ENCODE data around the gene BPIFA2. TPM values are rescaled to one million over a fixed set of nuclear protein-coding genes. Genes with fewer than 3 reads are reported as not detected.

Gene BPIFA2
- total and polyA plus RNA-seq, 10 of the 15 experiments (the other 5 are each of a cell fraction or from before 2014, with no cell fraction given), result not detected

DNA sequence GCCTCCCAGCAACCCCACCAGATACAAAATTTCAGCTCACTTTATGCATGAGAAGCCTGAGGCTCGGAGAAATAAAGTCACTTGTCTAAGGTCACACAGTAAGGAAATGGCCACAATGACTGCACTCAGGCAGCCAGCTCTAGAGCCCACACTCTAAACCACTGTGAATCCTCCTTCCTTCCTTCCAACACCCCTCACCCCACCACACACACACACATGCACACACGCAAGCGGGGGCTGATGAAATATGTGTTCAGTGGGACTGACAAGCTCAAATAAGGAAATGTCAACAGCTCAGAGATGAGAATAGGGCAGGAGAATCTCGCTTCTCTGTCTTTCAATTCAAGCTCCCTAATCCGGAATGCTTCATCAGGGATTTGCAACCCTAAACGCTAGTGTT lies 61.9 kb downstream of the BPIFA2 start (continued):
- no peak for TF ChIP-seq ZBTB4 (CRISPR knock-in tag; IDR thresholded peaks at IDR 0.05)
- TF ChIP-seq, protein P1, sequence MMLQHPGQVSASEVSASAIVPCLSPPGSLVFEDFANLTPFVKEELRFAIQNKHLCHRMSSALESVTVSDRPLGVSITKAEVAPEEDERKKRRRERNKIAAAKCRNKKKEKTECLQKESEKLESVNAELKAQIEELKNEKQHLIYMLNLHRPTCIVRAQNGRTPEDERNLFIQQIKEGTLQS (IDR thresholded peaks at IDR 0.05; ENCODE audit: borderline replicate concordance, extremely low read depth, low read depth, low read length), result no peak
- no peak for TF ChIP-seq HDAC6 (IDR thresholded peaks at IDR 0.05; ENCODE audit: unreplicated experiment)
- TF ChIP-seq SMAD5 (IDR thresholded peaks at IDR 0.05; ENCODE audit: low read depth), result no peak
- TF ChIP-seq, protein P2, sequence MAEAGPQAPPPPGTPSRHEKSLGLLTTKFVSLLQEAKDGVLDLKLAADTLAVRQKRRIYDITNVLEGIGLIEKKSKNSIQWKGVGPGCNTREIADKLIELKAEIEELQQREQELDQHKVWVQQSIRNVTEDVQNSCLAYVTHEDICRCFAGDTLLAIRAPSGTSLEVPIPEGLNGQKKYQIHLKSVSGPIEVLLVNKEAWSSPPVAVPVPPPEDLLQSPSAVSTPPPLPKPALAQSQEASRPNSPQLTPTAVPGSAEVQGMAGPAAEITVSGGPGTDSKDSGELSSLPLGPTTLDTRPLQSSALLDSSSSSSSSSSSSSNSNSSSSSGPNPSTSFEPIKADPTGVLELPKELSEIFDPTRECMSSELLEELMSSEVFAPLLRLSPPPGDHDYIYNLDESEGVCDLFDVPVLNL (IDR thresholded peaks at IDR 0.05; ENCODE audit: low read depth, low read length), result no peak
- TF ChIP-seq, protein P3, sequence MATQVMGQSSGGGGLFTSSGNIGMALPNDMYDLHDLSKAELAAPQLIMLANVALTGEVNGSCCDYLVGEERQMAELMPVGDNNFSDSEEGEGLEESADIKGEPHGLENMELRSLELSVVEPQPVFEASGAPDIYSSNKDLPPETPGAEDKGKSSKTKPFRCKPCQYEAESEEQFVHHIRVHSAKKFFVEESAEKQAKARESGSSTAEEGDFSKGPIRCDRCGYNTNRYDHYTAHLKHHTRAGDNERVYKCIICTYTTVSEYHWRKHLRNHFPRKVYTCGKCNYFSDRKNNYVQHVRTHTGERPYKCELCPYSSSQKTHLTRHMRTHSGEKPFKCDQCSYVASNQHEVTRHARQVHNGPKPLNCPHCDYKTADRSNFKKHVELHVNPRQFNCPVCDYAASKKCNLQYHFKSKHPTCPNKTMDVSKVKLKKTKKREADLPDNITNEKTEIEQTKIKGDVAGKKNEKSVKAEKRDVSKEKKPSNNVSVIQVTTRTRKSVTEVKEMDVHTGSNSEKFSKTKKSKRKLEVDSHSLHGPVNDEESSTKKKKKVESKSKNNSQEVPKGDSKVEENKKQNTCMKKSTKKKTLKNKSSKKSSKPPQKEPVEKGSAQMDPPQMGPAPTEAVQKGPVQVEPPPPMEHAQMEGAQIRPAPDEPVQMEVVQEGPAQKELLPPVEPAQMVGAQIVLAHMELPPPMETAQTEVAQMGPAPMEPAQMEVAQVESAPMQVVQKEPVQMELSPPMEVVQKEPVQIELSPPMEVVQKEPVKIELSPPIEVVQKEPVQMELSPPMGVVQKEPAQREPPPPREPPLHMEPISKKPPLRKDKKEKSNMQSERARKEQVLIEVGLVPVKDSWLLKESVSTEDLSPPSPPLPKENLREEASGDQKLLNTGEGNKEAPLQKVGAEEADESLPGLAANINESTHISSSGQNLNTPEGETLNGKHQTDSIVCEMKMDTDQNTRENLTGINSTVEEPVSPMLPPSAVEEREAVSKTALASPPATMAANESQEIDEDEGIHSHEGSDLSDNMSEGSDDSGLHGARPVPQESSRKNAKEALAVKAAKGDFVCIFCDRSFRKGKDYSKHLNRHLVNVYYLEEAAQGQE (IDR thresholded peaks at IDR 0.05; ENCODE audit: low read depth, low read length), result no peak
- no peak for TF ChIP-seq KDM1A (IDR thresholded peaks at IDR 0.05; ENCODE audit: borderline replicate concordance)
- no peak for TF ChIP-seq TCF3 (IDR thresholded peaks at IDR 0.05; ENCODE audit: borderline replicate concordance, insufficient read depth, low read depth, low read length)
- TF ChIP-seq NBN (IDR thresholded peaks at IDR 0.05), result no peak

Other genes with a start within 250 kb of the BPIFA2 start
Only the 7 nearest of the 9 such genes appear.
- not detected in 2 replicates for gene BPIFB2, start 160.5 kb upstream of the BPIFA2 start, total RNA-seq (2014; rRNA removed)
- not detected in 2 replicates for gene BPIFB2, start 160.5 kb upstream of the BPIFA2 start, total RNA-seq (2014; rRNA removed; fragmentation: Illumina TruSeq; extraction: Trizol)
- gene BPIFB2, start 160.5 kb upstream of the BPIFA2 start, total RNA-seq (2021), result not detected in 2 replicates
- not detected in 2 replicates for gene BPIFB2, start 160.5 kb upstream of the BPIFA2 start, polyA plus RNA-seq (2011; rRNA removed)
- gene BPIFB2, start 160.5 kb upstream of the BPIFA2 start, polyA plus RNA-seq (2014; fragmentation: Illumina TruSeq; extraction: Trizol), result not detected in 2 replicates
- gene BPIFB2, start 160.5 kb upstream of the BPIFA2 start, polyA plus RNA-seq (2014; fragmentation: Nextera tagmentation; extraction: Ambion mirVana), result not detected
- gene BPIFB2, start 160.5 kb upstream of the BPIFA2 start, polyA plus RNA-seq (2014; rRNA removed), result not detected in 2 replicates
- not detected for gene BPIFB2, start 160.5 kb upstream of the BPIFA2 start, polyA plus RNA-seq (2016; fragmentation: Nextera tagmentation; extraction: Ambion mirVana)
- gene BPIFB6, start 136.5 kb upstream of the BPIFA2 start, total RNA-seq (2014; rRNA removed), result not detected in 2 replicates
- gene BPIFB6, start 136.5 kb upstream of the BPIFA2 start, total RNA-seq (2014; rRNA removed; fragmentation: Illumina TruSeq; extraction: Trizol), result not detected in 2 replicates
- not detected in 2 replicates for gene BPIFB6, start 136.5 kb upstream of the BPIFA2 start, total RNA-seq (2021)
- not detected in 2 replicates for gene BPIFB6, start 136.5 kb upstream of the BPIFA2 start, polyA plus RNA-seq (2011; rRNA removed)
- not detected in 2 replicates for gene BPIFB6, start 136.5 kb upstream of the BPIFA2 start, polyA plus RNA-seq (2014; fragmentation: Illumina TruSeq; extraction: Trizol)
- not detected for gene BPIFB6, start 136.5 kb upstream of the BPIFA2 start, polyA plus RNA-seq (2014; fragmentation: Nextera tagmentation; extraction: Ambion mirVana)
- not detected in 2 replicates for gene BPIFB6, start 136.5 kb upstream of the BPIFA2 start, polyA plus RNA-seq (2014; rRNA removed)
- not detected for gene BPIFB6, start 136.5 kb upstream of the BPIFA2 start, polyA plus RNA-seq (2016; fragmentation: Nextera tagmentation; extraction: Ambion mirVana)
- gene BPIFB3, start 114.3 kb upstream of the BPIFA2 start, total RNA-seq (2014; rRNA removed), result not detected in 2 replicates
- gene BPIFB3, start 114.3 kb upstream of the BPIFA2 start, total RNA-seq (2014; rRNA removed; fragmentation: Illumina TruSeq; extraction: Trizol), result not detected in 2 replicates
- not detected in 2 replicates for gene BPIFB3, start 114.3 kb upstream of the BPIFA2 start, total RNA-seq (2021)
- not detected in 2 replicates for gene BPIFB3, start 114.3 kb upstream of the BPIFA2 start, polyA plus RNA-seq (2011; rRNA removed)
- gene BPIFB3, start 114.3 kb upstream of the BPIFA2 start, polyA plus RNA-seq (2014; fragmentation: Illumina TruSeq; extraction: Trizol), result not detected in 2 replicates
- gene BPIFB3, start 114.3 kb upstream of the BPIFA2 start, polyA plus RNA-seq (2014; fragmentation: Nextera tagmentation; extraction: Ambion mirVana), result not detected
- not detected in 2 replicates for gene BPIFB3, start 114.3 kb upstream of the BPIFA2 start, polyA plus RNA-seq (2014; rRNA removed)
- gene BPIFB3, start 114.3 kb upstream of the BPIFA2 start, polyA plus RNA-seq (2016; fragmentation: Nextera tagmentation; extraction: Ambion mirVana), result not detected
- not detected in 2 replicates for gene BPIFB4, start 88.5 kb upstream of the BPIFA2 start, total RNA-seq (2014; rRNA removed)
- gene BPIFB4, start 88.5 kb upstream of the BPIFA2 start, total RNA-seq (2014; rRNA removed; fragmentation: Illumina TruSeq; extraction: Trizol), result not detected in 2 replicates
- not detected in 2 replicates for gene BPIFB4, start 88.5 kb upstream of the BPIFA2 start, total RNA-seq (2021)
- not detected in 2 replicates for gene BPIFB4, start 88.5 kb upstream of the BPIFA2 start, polyA plus RNA-seq (2011; rRNA removed)
- not detected in 2 replicates for gene BPIFB4, start 88.5 kb upstream of the BPIFA2 start, polyA plus RNA-seq (2014; fragmentation: Illumina TruSeq; extraction: Trizol)
- not detected for gene BPIFB4, start 88.5 kb upstream of the BPIFA2 start, polyA plus RNA-seq (2014; fragmentation: Nextera tagmentation; extraction: Ambion mirVana)
- gene BPIFB4, start 88.5 kb upstream of the BPIFA2 start, polyA plus RNA-seq (2014; rRNA removed), result not detected in 2 replicates
- gene BPIFB4, start 88.5 kb upstream of the BPIFA2 start, polyA plus RNA-seq (2016; fragmentation: Nextera tagmentation; extraction: Ambion mirVana), result under 1 TPM in 1 of 2 experiments, not detected in 1; 0.12 TPM
- not detected in 2 replicates for gene BPIFA3, start 49.2 kb downstream of the BPIFA2 start, total RNA-seq (2014; rRNA removed)
- gene BPIFA3, start 49.2 kb downstream of the BPIFA2 start, total RNA-seq (2014; rRNA removed; fragmentation: Illumina TruSeq; extraction: Trizol), result not detected in 2 replicates
- gene BPIFA3, start 49.2 kb downstream of the BPIFA2 start, total RNA-seq (2021), result not detected in 2 replicates
- gene BPIFA3, start 49.2 kb downstream of the BPIFA2 start, polyA plus RNA-seq (2011; rRNA removed), result not detected in 2 replicates
- not detected in 2 replicates for gene BPIFA3, start 49.2 kb downstream of the BPIFA2 start, polyA plus RNA-seq (2014; fragmentation: Illumina TruSeq; extraction: Trizol)
- gene BPIFA3, start 49.2 kb downstream of the BPIFA2 start, polyA plus RNA-seq (2014; fragmentation: Nextera tagmentation; extraction: Ambion mirVana), result not detected
- gene BPIFA3, start 49.2 kb downstream of the BPIFA2 start, polyA plus RNA-seq (2014; rRNA removed), result not detected in 2 replicates
- gene BPIFA3, start 49.2 kb downstream of the BPIFA2 start, polyA plus RNA-seq (2016; fragmentation: Nextera tagmentation; extraction: Ambion mirVana), result not detected
- not detected in 2 replicates for gene BPIFA1, start 67.8 kb downstream of the BPIFA2 start, total RNA-seq (2014; rRNA removed)
- gene BPIFA1, start 67.8 kb downstream of the BPIFA2 start, total RNA-seq (2014; rRNA removed; fragmentation: Illumina TruSeq; extraction: Trizol), result not detected in 2 replicates
- not detected in 2 replicates for gene BPIFA1, start 67.8 kb downstream of the BPIFA2 start, total RNA-seq (2021)
- not detected in 2 replicates for gene BPIFA1, start 67.8 kb downstream of the BPIFA2 start, polyA plus RNA-seq (2011; rRNA removed)
- not detected in 2 replicates for gene BPIFA1, start 67.8 kb downstream of the BPIFA2 start, polyA plus RNA-seq (2014; fragmentation: Illumina TruSeq; extraction: Trizol)
- gene BPIFA1, start 67.8 kb downstream of the BPIFA2 start, polyA plus RNA-seq (2014; fragmentation: Nextera tagmentation; extraction: Ambion mirVana), result not detected
- not detected in 2 replicates for gene BPIFA1, start 67.8 kb downstream of the BPIFA2 start, polyA plus RNA-seq (2014; rRNA removed)
- not detected for gene BPIFA1, start 67.8 kb downstream of the BPIFA2 start, polyA plus RNA-seq (2016; fragmentation: Nextera tagmentation; extraction: Ambion mirVana)
- gene BPIFB1, start 115.1 kb downstream of the BPIFA2 start, total RNA-seq (2014; rRNA removed), result not detected in 2 replicates
- gene BPIFB1, start 115.1 kb downstream of the BPIFA2 start, total RNA-seq (2014; rRNA removed; fragmentation: Illumina TruSeq; extraction: Trizol), result not detected in 2 replicates
- 0.13 TPM in 1 of 2 replicates, not detected in the other for gene BPIFB1, start 115.1 kb downstream of the BPIFA2 start, total RNA-seq (2021)
- gene BPIFB1, start 115.1 kb downstream of the BPIFA2 start, polyA plus RNA-seq (2011; rRNA removed), result not detected in 2 replicates
- gene BPIFB1, start 115.1 kb downstream of the BPIFA2 start, polyA plus RNA-seq (2014; fragmentation: Illumina TruSeq; extraction: Trizol), result not detected in 2 replicates
- not detected for gene BPIFB1, start 115.1 kb downstream of the BPIFA2 start, polyA plus RNA-seq (2014; fragmentation: Nextera tagmentation; extraction: Ambion mirVana)
- gene BPIFB1, start 115.1 kb downstream of the BPIFA2 start, polyA plus RNA-seq (2014; rRNA removed), result not detected in 2 replicates
- gene BPIFB1, start 115.1 kb downstream of the BPIFA2 start, polyA plus RNA-seq (2016; fragmentation: Nextera tagmentation; extraction: Ambion mirVana), result not detected